ENCODE measurements around the gene OR10A7.

The OR10A7 gene

GRCh38 chr12:55244309-55244708 is 23.5 kb downstream of the OR10A7 start, which contains the start of gene OR6C74:
Gene OR6C74 (plus strand): TSS chr12:55244609. CDS start chr12:55247288, 2,679 bp downstream.
- H3F3A ChIP-seq (ENCODE audit: insufficient read depth, low read length): no peaks in the 10 kb centered on the region

GRCh38 chr12:55246159-55246558 is 25.3 kb downstream of the OR10A7 start:
- Histone ChIP-seq H3K9me2 (replicated peaks; ENCODE audit: insufficient read depth, low read length) (no peaks in the 10 kb centered on the region), H3K4me2 (ENCODE audit: low read depth, low read length) (no peak overlapping the region), H3K79me2 (ENCODE audit: low read length) (no peaks in the 10 kb centered on the region), H3K9ac (ENCODE audit: low read length) (no peak overlapping the region), H3K27me3 (replicated peaks; ENCODE audit: insufficient read depth, low read length) (no peaks in the 10 kb centered on the region), H2AFZ (ENCODE audit: low read length) (no peak overlapping the region), H3F3A (ENCODE audit: insufficient read depth, low read length) (no peaks in the 10 kb centered on the region), H3K27ac (ENCODE audit: low read length) (no peak overlapping the region), H3K4me3 (ENCODE audit: low read length) (no peak overlapping the region), H3K9me3 (replicated peaks; ENCODE audit: insufficient read depth, low read length) (no peaks in the 10 kb centered on the region), H4K20me1 (ENCODE audit: insufficient read depth, low read length) (no peaks in the 10 kb centered on the region), H3K4me1 (ENCODE audit: low read length) (no peaks in the 10 kb centered on the region), H3K36me3 (replicated peaks; ENCODE audit: insufficient read depth, low read length) (no peaks in the 10 kb centered on the region)
- no peak for DNase-seq
- TF ChIP-seq EZH2phosphoT487 (IDR thresholded peaks at IDR 0.05; ENCODE audit: low read length) (no peak), EZH2 (optimal IDR thresholded peaks at IDR 0.05; ENCODE audit: low read depth, low read length) (no peak), CTCF (IDR thresholded peaks at IDR 0.05; ENCODE audit: low read length) (no peak)

More at GRCh38 chr12:55244309-55244708, 23.5 kb downstream of the OR10A7 start, which contains the start of gene OR6C74:
- TF ChIP-seq CTCF (IDR thresholded peaks at IDR 0.05; ENCODE audit: low read length) (no peak), EZH2phosphoT487 (IDR thresholded peaks at IDR 0.05; ENCODE audit: low read length) (no peak), EZH2 (optimal IDR thresholded peaks at IDR 0.05; ENCODE audit: low read depth, low read length) (no peak)
- Histone ChIP-seq H4K20me1 (ENCODE audit: insufficient read depth, low read length) (no peaks in the 10 kb centered on the region), H3K27me3 (replicated peaks; ENCODE audit: insufficient read depth, low read length) (no peaks in the 10 kb centered on the region), H3K9me2 (replicated peaks; ENCODE audit: insufficient read depth, low read length) (no peaks in the 10 kb centered on the region), H3K4me3 (ENCODE audit: low read length) (no peak within 1 kb of the TSS), H2AFZ (ENCODE audit: low read length) (no peak within 1 kb of the TSS), H3K9me3 (replicated peaks; ENCODE audit: insufficient read depth, low read length) (no peaks in the 10 kb centered on the region), H3K36me3 (replicated peaks; ENCODE audit: insufficient read depth, low read length) (no peaks in the 10 kb centered on the region), H3K79me2 (ENCODE audit: low read length) (no peaks in the 10 kb centered on the region), H3K9ac (ENCODE audit: low read length) (no peak within 1 kb of the TSS), H3K27ac (ENCODE audit: low read length) (no peak within 1 kb of the TSS), H3K4me2 (ENCODE audit: low read depth, low read length) (no peak within 1 kb of the TSS), H3K4me1 (ENCODE audit: low read length) (no peaks in the 10 kb centered on the region)
- no peak for DNase-seq

GRCh38 chr12:55250944-55251343 is 30.1 kb downstream of the OR10A7 start:
- Histone ChIP-seq H3K9ac (ENCODE audit: low read length) (no peak overlapping the region), H3K27ac (ENCODE audit: low read length) (no peak overlapping the region), H4K20me1 (ENCODE audit: insufficient read depth, low read length) (no peaks in the 10 kb centered on the region), H3K9me3 (replicated peaks; ENCODE audit: insufficient read depth, low read length) (no peaks in the 10 kb centered on the region; the same call in 1 of the 2 replicates), H2AFZ (ENCODE audit: low read length) (no peak overlapping the region), H3K27me3 (replicated peaks; ENCODE audit: insufficient read depth, low read length) (no peaks in the 10 kb centered on the region), H3K4me3 (ENCODE audit: low read length) (no peak overlapping the region), H3K36me3 (replicated peaks; ENCODE audit: insufficient read depth, low read length) (no peaks in the 10 kb centered on the region), H3K79me2 (ENCODE audit: low read length) (no peaks in the 10 kb centered on the region), H3F3A (ENCODE audit: insufficient read depth, low read length) (no peaks in the 10 kb centered on the region), H3K4me1 (ENCODE audit: low read length) (no peaks in the 10 kb centered on the region), H3K9me2 (replicated peaks; ENCODE audit: insufficient read depth, low read length) (no peaks in the 10 kb centered on the region), H3K4me2 (ENCODE audit: low read depth, low read length) (no peak overlapping the region)
- TF ChIP-seq CTCF (IDR thresholded peaks at IDR 0.05; ENCODE audit: low read length) (no peak), EZH2phosphoT487 (IDR thresholded peaks at IDR 0.05; ENCODE audit: low read length) (no peak), EZH2 (optimal IDR thresholded peaks at IDR 0.05; ENCODE audit: low read depth, low read length) (no peak)
- DNase-seq: no peak

Data from MM.1S (cell line).